GM21423 (cell line): ENCODE measurements around the gene NDUFV1.
"Not testable (repeated sequence)": the region's sequence is repeated elsewhere in the genome, so short reads cannot be mapped to it uniquely, and the experiment has no call there.

Source experiments
- ATAC-seq: cut with Tn5 transposase; IDR thresholded peaks from one replicate; pipeline ENCODE4 v1.9.1; 2021; ENCODE audit warnings: mild to moderate bottlenecking, moderate library complexity; ENCODE audit not compliant: unreplicated experiment

The NDUFV1 gene

DNA sequence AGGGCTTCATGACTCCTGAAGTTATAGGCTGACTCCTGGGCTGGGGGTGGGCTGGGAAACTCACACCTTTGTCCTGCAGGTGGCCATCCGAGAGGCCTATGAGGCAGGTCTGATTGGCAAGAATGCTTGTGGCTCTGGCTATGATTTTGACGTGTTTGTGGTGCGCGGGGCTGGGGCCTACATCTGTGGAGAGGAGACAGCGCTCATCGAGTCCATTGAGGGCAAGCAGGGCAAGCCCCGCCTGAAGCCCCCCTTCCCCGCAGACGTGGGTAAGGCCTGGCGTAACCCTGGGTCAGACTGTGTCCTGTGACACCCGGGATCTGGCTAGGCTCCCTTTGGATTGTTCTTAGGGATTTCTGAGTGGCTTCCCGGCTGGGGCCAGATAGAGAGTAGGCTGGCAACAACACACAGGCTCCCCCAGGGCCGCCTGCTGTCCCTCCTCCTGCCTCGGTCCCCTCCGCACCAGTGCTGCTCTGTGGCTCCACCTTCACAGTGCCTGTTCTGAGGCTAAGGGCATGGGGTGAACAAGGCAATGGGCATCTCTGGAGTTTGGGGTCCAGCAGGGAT, 3.6 kb downstream of the NDUFV1 start:
- no peak for ATAC-seq

DNA sequence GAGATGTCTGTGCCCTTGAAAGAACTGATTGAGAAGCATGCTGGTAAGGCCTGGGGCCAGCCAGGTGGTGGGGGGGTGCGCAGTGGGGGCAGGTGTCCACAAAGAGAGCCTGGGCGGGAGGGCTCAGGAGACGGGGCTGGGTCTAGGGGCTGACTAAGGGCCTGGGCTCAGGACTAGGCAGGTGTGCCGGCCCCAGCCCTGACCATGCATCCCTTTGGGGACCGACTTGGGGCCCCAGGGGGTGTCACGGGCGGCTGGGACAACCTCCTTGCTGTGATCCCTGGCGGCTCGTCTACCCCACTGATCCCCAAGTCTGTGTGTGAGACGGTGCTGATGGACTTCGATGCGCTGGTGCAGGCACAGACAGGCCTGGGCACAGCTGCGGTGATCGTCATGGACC, 4.4 kb downstream of the NDUFV1 start:
- no peak for ATAC-seq

DNA sequence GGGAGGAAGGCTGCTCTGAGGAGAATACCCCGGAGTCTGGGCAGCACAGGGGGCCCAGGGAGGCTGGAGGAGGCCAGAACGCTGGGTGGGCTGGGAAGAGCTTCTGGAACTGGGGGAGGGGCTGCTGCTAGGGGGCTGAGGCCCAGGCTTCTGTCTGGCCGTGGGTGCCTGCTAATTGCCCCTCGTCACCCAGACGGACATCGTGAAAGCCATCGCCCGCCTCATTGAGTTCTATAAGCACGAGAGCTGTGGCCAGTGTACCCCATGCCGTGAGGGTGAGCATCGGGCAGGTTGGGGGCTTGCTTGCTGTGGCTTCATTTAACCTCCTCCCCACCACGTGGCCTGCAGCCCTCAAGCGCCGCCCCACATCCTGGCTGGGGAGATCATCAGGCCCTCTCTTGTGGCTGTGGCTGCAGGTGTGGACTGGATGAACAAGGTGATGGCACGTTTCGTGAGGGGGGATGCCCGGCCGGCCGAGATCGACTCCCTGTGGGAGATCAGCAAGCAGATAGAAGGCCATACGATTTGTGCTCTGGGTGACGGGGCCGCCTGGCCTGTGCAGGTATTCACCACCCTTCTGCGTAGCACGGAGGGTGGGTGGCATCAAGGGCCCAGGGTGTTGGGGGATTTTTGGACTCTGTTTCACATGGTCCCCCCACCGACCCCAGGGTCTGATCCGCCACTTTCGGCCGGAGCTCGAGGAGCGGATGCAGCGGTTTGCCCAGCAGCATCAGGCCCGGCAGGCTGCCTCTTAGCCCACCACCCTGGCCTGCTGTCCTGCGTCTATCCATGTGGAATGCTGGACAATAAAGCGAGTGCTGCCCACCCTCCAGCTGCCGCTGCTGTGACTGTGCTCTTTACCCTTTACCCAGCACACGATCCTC, 5.2 kb downstream of the NDUFV1 start:
- no peak for ATAC-seq

DNA sequence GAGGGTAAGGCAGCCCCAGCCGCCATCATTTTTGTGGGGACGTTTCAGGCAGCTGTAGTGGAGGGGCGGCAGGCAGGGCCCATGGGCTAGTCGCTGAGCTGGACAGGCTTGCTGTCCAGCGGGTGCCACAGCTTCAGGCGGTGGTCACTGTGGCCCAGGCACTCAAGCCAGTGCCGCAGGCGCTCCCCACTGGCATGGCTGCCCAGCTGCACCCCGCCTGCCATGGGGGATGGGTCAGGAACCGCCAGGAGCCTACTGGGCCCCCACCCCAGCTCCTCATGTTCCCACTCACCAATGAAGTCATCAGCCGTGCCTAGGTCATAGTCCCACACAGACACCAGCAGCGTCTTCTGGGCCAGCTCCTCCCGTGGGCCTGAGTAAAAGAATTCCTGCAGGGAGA, 6.0 kb downstream of the NDUFV1 start:
- ATAC-seq: no peak

- ATAC-seq: no peak
Measured at GRCh38 chr11:67613313-67613959, 6.7 kb downstream of the NDUFV1 start.

GRCh38 chr11:67613960-67614715, 7.4 kb downstream of the NDUFV1 start:
- peak; percentile 79 for ATAC-seq

DNA sequence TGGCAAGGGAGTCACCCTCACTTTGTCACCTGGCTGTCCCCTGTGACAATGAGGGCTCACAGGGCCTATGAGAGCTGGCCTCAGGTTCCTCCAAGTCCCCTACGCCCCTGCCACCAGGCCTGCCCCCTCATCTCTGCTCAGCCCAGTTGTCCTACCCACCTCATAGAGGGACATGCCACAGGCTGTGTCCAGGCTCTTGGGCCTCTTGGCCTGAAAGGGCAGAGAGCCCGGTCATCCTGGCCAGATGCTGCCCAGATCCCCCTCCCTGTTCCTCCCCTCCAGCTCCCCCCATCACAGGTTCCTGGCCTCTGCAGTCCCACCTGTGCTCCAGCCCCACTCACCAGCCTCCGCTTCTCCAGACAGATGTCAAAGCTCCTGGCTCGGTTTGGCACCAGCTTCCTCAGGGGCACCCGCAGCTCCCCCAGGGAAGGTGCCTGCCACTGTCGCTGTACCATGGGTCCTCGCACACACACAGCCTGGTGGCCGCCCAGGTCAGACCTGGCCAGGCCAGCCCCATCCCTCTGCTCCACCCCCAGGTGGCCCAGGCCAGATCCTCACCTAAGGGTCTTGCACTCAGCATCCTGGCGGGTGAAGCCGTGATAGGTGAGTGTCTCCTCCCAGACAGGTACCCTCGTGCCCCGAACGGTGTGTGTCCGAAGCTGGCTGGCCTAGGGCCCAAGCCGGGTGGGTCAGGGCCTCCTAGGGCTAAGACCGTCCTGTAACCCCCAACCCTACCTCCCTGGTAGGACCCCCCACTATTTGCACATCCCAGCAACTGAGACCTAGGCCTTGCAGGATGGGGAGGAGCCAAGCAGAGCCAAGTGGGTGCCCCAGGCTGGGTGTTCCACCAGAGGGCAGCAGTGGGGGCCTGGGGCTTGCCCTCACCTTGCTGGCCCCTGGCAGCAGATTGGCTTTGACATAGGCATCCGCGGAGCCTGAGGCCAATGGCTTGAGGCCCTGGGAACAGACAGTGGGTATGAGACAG, 8.3 kb downstream of the NDUFV1 start:
- ATAC-seq: no peak

- ATAC-seq: no peak
Measured at GRCh38 chr11:67615728-67616430, 9.1 kb downstream of the NDUFV1 start.

- no peak for ATAC-seq
Measured at GRCh38 chr11:67616431-67617242, 9.9 kb downstream of the NDUFV1 start.

GRCh38 chr11:67617243-67617953, 10.7 kb downstream of the NDUFV1 start:
- no peak for ATAC-seq

DNA sequence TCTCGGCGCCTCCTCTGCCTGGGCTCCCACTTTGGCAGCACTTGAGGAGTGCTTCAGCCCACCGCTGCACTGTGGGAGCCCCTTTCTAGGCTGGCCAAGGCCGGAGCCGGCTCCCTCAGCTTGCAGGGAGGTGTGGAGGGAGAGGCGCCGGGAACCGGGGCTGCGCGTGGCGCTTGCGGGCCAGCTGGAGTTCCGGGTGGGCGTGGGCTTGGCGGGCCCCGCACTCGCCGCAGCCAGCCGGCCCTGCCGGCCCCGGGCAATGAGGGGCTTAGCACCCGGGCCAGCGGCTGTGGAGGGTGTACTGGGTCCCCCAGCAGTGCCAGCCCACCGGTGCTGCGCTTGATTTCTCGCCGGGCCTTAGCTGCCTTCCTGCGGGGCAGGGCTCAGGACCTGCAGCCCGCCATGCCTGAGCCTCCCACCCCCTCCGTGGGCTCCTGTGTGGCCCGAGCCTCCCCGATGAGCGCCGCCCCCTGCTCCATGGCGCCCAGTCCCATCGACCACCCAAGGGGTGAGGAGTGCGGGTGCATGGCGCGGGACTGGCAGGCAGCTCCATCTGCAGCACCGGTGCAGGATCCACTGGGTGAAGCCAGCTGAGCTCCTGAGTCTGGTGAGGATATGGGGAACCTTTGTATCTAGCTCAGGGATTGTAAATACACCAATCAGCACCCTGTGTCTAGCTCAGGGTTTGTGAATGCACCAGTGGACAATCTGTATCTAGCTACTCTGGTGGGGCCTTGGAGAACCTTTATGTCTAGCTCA, 12.3 kb downstream of the NDUFV1 start:
- ATAC-seq: not testable (repeated sequence)

DNA sequence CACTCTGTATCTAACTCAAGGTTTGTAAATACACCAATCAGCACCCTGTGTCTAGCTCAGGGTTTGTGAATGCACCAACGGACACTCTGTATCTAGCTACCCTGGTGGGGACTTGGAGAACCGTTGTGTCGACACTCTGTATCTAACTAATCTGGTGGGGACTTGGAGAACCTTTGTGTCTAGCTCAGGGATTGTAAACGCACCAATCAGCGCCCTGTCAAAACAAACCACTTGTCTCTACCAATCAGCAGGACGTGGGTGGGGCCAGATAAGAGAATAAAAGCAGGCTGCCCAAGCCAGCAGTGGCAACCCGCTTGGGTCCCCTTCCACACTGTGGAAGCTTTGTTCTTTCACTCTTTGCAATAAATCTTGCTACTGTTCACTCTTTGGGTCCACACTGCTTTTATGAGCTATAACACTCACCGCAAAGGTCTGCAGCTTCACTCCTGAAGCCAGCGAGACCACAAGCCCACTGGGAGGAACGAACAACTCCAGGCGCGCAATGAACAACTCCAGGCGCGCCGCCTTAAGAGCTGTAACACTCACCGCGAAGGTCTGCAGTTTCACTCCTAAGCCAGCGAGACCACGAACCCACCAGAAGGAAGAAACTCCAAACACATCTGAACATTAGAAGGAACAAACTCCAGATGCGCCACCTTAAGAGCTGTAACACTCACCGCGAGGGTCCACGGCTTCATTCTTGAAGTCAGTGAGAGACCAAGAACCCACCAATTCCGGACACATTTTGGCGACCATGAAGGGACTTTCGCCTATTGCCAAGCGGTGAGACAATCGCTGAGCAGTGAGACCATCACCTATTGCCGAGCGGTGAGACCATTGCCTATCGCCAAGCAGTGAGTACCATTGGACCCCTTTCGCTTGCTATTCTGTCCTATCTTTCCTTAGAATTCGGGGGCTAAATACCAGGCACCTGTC, 13.2 kb downstream of the NDUFV1 start:
- not testable (repeated sequence) for ATAC-seq

GRCh38 chr11:67620621-67621020, 13.9 kb downstream of the NDUFV1 start:
- not testable (repeated sequence) for ATAC-seq

GRCh38 chr11:67621928-67622327, 15.2 kb downstream of the NDUFV1 start:
- ATAC-seq: not testable (repeated sequence)

GRCh38 chr11:67622905-67623304, 16.2 kb downstream of the NDUFV1 start:
- not testable (repeated sequence) for ATAC-seq

DNA sequence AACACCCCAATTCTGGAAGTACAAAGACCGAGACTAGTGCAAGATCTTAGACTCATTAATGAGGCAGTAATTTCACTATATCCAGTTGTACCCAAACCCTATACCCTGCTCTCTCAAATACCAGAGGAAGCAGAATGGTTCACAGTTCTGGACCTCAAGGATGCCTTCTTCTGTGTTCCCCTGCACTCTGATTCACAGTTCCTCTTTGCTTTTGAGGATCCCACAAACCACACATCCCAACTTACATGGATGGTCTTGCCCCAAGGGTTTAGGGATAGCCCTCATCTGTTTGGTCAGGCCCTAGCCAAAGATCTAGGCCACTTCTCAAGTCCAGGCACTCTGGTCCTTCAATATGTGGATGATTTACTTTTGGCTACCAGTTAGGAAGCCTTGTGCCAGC, 17.1 kb downstream of the NDUFV1 start:
- not testable (repeated sequence) for ATAC-seq
